Activated naive CD4-positive, alpha-beta T cell treated with anti-CD3 and anti-CD28 coated beads, Interleukin-2, amount 10 ng/mL, durations not matched to agents 7 days and 5 days (primary cell): ENCODE results near the gene RARB.

Source experiments
- CTCF ChIA-PET: fragments of 350-600 bp; sonication (Branson Sonifier 250); formaldehyde crosslinking; loops from one replicate; lab custom pipeline; 2021; ENCODE audit warnings: antibody characterized with exemption; lab: Charles Lee
- DNase-seq: peaks from one replicate; pipeline ENCODE4 v3.0.0-alpha.2; 2020
- H3K27ac Mint-ChIP-seq: one replicate; pipeline ENCODE4 v1.8.0; 2021; ENCODE audit warnings: mild to moderate bottlenecking, moderate library complexity, mixed read lengths
- H3K27me3 Mint-ChIP-seq: one replicate; pipeline ENCODE4 v1.8.0; 2021; ENCODE audit warnings: mild to moderate bottlenecking, mixed read lengths
- H3K36me3 Mint-ChIP-seq: one replicate; pipeline ENCODE4 v1.8.0; 2021; ENCODE audit warnings: mixed read lengths
- H3K4me1 Mint-ChIP-seq: one replicate; pipeline ENCODE4 v1.8.0; 2021; ENCODE audit warnings: mixed read lengths
- H3K4me3 Mint-ChIP-seq: one replicate; pipeline ENCODE4 v1.8.0; 2021; ENCODE audit warnings: mild to moderate bottlenecking, moderate library complexity, mixed read lengths
- H3K9me3 Mint-ChIP-seq: one replicate; pipeline ENCODE4 v1.8.0; 2021; ENCODE audit warnings: mixed read lengths

RARB gene

GRCh38 chr3:25536521-25537391 is 108.7 kb downstream of the RARB start:
- Mint-ChIP-seq H3K4me1 (no peaks in the 10 kb centered on the region), H3K36me3 (no peaks in the 10 kb centered on the region), H3K27me3 (no peaks in the 10 kb centered on the region), H3K9me3 (peaks cover 3% of the 10 kb centered on the region), H3K4me3 (no peak overlapping the region), H3K27ac (no peak overlapping the region)
- no peak for DNase-seq
- CTCF ChIA-PET: no interaction called here

GRCh38 chr3:25537516-25537915 is 109.5 kb downstream of the RARB start:
- CTCF ChIA-PET: no interaction called here
- no peaks in the 10 kb centered on the region for H3K27me3 Mint-ChIP-seq
- no peaks in the 10 kb centered on the region for H3K4me1 Mint-ChIP-seq
- no peak overlapping the region for H3K4me3 Mint-ChIP-seq
- H3K36me3 Mint-ChIP-seq: no peaks in the 10 kb centered on the region
- H3K27ac Mint-ChIP-seq: no peak overlapping the region
- no peak for DNase-seq
- H3K9me3 Mint-ChIP-seq: peaks cover 3% of the 10 kb centered on the region

- H3K4me3 Mint-ChIP-seq: no peak overlapping the region
- CTCF ChIA-PET: no interaction called here
Observed at GRCh38 chr3:25540273-25540672, 112.2 kb downstream of the RARB start.

GRCh38 chr3:25542492-25543039 is 114.5 kb downstream of the RARB start:
- no peaks in the 10 kb centered on the region for H3K36me3 Mint-ChIP-seq
- no peak overlapping the region for H3K4me3 Mint-ChIP-seq
- CTCF ChIA-PET: no interaction called here
- no peaks in the 10 kb centered on the region for H3K9me3 Mint-ChIP-seq
- no peak for DNase-seq
- H3K27ac Mint-ChIP-seq: no peak overlapping the region
- no peaks in the 10 kb centered on the region for H3K4me1 Mint-ChIP-seq
- H3K27me3 Mint-ChIP-seq: peaks cover 6% of the 10 kb centered on the region

More at GRCh38 chr3:25540273-25540672, 112.2 kb downstream of the RARB start:
- no peak for DNase-seq
- Mint-ChIP-seq H3K4me1 (no peaks in the 10 kb centered on the region), H3K9me3 (no peaks in the 10 kb centered on the region), H3K36me3 (no peaks in the 10 kb centered on the region), H3K27me3 (peaks cover 6% of the 10 kb centered on the region), H3K27ac (no peak overlapping the region)

- CTCF ChIA-PET: no interaction called here
- Mint-ChIP-seq H3K27me3 (peaks cover 6% of the 10 kb centered on the region), H3K36me3 (no peaks in the 10 kb centered on the region), H3K27ac (no peak overlapping the region), H3K4me3 (no peak overlapping the region), H3K4me1 (no peaks in the 10 kb centered on the region), H3K9me3 (no peaks in the 10 kb centered on the region)
- DNase-seq: no peak
Observed at GRCh38 chr3:25547103-25547502, 119.0 kb downstream of the RARB start.

- no peak for DNase-seq
- Mint-ChIP-seq H3K36me3 (no peaks in the 10 kb centered on the region), H3K4me3 (no peak overlapping the region), H3K4me1 (no peaks in the 10 kb centered on the region), H3K27ac (no peak overlapping the region), H3K9me3 (no peaks in the 10 kb centered on the region), H3K27me3 (peaks cover 6% of the 10 kb centered on the region)
- CTCF ChIA-PET: no interaction called here
Observed at GRCh38 chr3:25547943-25548674, 120.0 kb downstream of the RARB start.

GRCh38 chr3:25548836-25549235 is 120.8 kb downstream of the RARB start:
- Mint-ChIP-seq H3K9me3 (no peaks in the 10 kb centered on the region), H3K4me3 (no peak overlapping the region), H3K27me3 (peaks cover 6% of the 10 kb centered on the region), H3K36me3 (no peaks in the 10 kb centered on the region), H3K27ac (no peak overlapping the region), H3K4me1 (no peaks in the 10 kb centered on the region)
- CTCF ChIA-PET: no interaction called here
- DNase-seq: no peak

- Mint-ChIP-seq H3K27me3 (no peaks in the 10 kb centered on the region), H3K27ac (no peak overlapping the region), H3K36me3 (no peaks in the 10 kb centered on the region), H3K4me1 (no peaks in the 10 kb centered on the region), H3K9me3 (no peaks in the 10 kb centered on the region), H3K4me3 (no peak overlapping the region)
- CTCF ChIA-PET: no interaction called here
- no peak for DNase-seq
Observed at GRCh38 chr3:25552251-25552650, 124.2 kb downstream of the RARB start.

- no peak overlapping the region for H3K4me3 Mint-ChIP-seq
- CTCF ChIA-PET: no interaction called here
Observed at GRCh38 chr3:25554376-25554775, 126.3 kb downstream of the RARB start.

GRCh38 chr3:25555695-25556437 is 127.8 kb downstream of the RARB start:
- Mint-ChIP-seq H3K27ac (no peak overlapping the region), H3K4me3 (no peak overlapping the region), H3K4me1 (no peaks in the 10 kb centered on the region), H3K27me3 (no peaks in the 10 kb centered on the region), H3K9me3 (no peaks in the 10 kb centered on the region), H3K36me3 (no peaks in the 10 kb centered on the region)
- CTCF ChIA-PET: no interaction called here
- DNase-seq: no peak

More at GRCh38 chr3:25554376-25554775, 126.3 kb downstream of the RARB start:
- Mint-ChIP-seq H3K27me3 (no peaks in the 10 kb centered on the region), H3K9me3 (no peaks in the 10 kb centered on the region), H3K4me1 (no peaks in the 10 kb centered on the region), H3K27ac (no peak overlapping the region), H3K36me3 (no peaks in the 10 kb centered on the region)
- DNase-seq: no peak

GRCh38 chr3:25556447-25556846 is 128.4 kb downstream of the RARB start:
- no peaks in the 10 kb centered on the region for H3K27me3 Mint-ChIP-seq
- no peaks in the 10 kb centered on the region for H3K4me1 Mint-ChIP-seq
- no peak for DNase-seq
- no peak overlapping the region for H3K4me3 Mint-ChIP-seq
- no peak overlapping the region for H3K27ac Mint-ChIP-seq
- no peaks in the 10 kb centered on the region for H3K36me3 Mint-ChIP-seq
- CTCF ChIA-PET: no interaction called here
- no peaks in the 10 kb centered on the region for H3K9me3 Mint-ChIP-seq

- no peak overlapping the region for H3K27ac Mint-ChIP-seq
- H3K9me3 Mint-ChIP-seq: no peaks in the 10 kb centered on the region
- no peaks in the 10 kb centered on the region for H3K27me3 Mint-ChIP-seq
- H3K4me3 Mint-ChIP-seq: no peak overlapping the region
- H3K4me1 Mint-ChIP-seq: no peaks in the 10 kb centered on the region
- H3K36me3 Mint-ChIP-seq: no peaks in the 10 kb centered on the region
- CTCF ChIA-PET: interaction anchor here (0.6 kb wide), 1 partner anchor 92 kb away, joined by 4 read pairs; no protein-coding TSS in a partner anchor
- no peak for DNase-seq
Observed at GRCh38 chr3:25557694-25558093, 129.6 kb downstream of the RARB start.

GRCh38 chr3:25558121-25558520 is 130.1 kb downstream of the RARB start:
- H3K4me1 Mint-ChIP-seq: no peaks in the 10 kb centered on the region
- no peaks in the 10 kb centered on the region for H3K27me3 Mint-ChIP-seq
- no peaks in the 10 kb centered on the region for H3K36me3 Mint-ChIP-seq
- no peak overlapping the region for H3K27ac Mint-ChIP-seq
- DNase-seq: no peak
- no peaks in the 10 kb centered on the region for H3K9me3 Mint-ChIP-seq
- CTCF ChIA-PET: no interaction called here
- H3K4me3 Mint-ChIP-seq: no peak overlapping the region

GRCh38 chr3:25558796-25559195 is 130.7 kb downstream of the RARB start:
- Mint-ChIP-seq H3K4me3 (no peak overlapping the region), H3K27ac (no peak overlapping the region), H3K9me3 (no peaks in the 10 kb centered on the region), H3K36me3 (no peaks in the 10 kb centered on the region), H3K4me1 (no peaks in the 10 kb centered on the region), H3K27me3 (no peaks in the 10 kb centered on the region)
- CTCF ChIA-PET: no interaction called here
- no peak for DNase-seq
